Lower leg skin (tissue), 4 donors: ENCODE data around the gene CELF5. TPM values are rescaled to one million over a fixed set of nuclear protein-coding genes. Genes with fewer than 3 reads are reported as not detected.

Experiments used
- DNase-seq, 2 donors: peaks; one replicate each; pipeline ENCODE4 v3.0.0-alpha.2; 2019; ENCODE audit warnings: low spot score in 2 of 2
- H3K4me3 ChIP-seq: fragments of 200-600 bp; sonication (generic); 2 replicates; pipeline ENCODE4 v1.5.1; 2017; ENCODE audit warnings: mild to moderate bottlenecking, low read depth; ENCODE audit not compliant: poor library complexity, severe bottlenecking
- POLR2A ChIP-seq, 2 donors: fragments of 450-650 bp; IDR thresholded peaks; one replicate each; pipeline ENCODE4 v1.6.1; 2016 to 2017; ENCODE audit warnings: antibody characterized with exemption in 2 of 2, mild to moderate bottlenecking in 1 of 2, moderate library complexity in 1 of 2
- WGBS, 2 donors: methylation state at CpG; one replicate each; pipeline ENCODE4 v1.1.5; 2018; 5-methylcytosine and 5-hydroxymethylcytosine counted together
- intact Hi-C: fragments of 100-400 bp; cut with DNase I; formaldehyde crosslinking; loops from one replicate; pipeline ENCODE4 v1.15.0; 2023; ENCODE audit warnings: low total_unique reads
- total RNA-seq, 4 donors: library from RNA; depleted of rRNA; stranded (reverse); fragments of >200 nt; gene quantifications; one replicate each; pipeline ENCODE4 v1.1.0, GENCODE V29; 2016
- TF ChIP-seq, protein P1 (sequence below), 3 donors: fragments of 450-650 bp; IDR thresholded peaks; one replicate each; pipeline ENCODE4 v1.5.1; 2016; ENCODE audit warnings: antibody characterized with exemption in 3 of 3, mild to moderate bottlenecking in 3 of 3, moderate library complexity in 2 of 3

The CELF5 gene
- total RNA-seq, 4 donors from 2014 or later = 0.20 to 0.39 TPM; not detected in 2

DNA sequence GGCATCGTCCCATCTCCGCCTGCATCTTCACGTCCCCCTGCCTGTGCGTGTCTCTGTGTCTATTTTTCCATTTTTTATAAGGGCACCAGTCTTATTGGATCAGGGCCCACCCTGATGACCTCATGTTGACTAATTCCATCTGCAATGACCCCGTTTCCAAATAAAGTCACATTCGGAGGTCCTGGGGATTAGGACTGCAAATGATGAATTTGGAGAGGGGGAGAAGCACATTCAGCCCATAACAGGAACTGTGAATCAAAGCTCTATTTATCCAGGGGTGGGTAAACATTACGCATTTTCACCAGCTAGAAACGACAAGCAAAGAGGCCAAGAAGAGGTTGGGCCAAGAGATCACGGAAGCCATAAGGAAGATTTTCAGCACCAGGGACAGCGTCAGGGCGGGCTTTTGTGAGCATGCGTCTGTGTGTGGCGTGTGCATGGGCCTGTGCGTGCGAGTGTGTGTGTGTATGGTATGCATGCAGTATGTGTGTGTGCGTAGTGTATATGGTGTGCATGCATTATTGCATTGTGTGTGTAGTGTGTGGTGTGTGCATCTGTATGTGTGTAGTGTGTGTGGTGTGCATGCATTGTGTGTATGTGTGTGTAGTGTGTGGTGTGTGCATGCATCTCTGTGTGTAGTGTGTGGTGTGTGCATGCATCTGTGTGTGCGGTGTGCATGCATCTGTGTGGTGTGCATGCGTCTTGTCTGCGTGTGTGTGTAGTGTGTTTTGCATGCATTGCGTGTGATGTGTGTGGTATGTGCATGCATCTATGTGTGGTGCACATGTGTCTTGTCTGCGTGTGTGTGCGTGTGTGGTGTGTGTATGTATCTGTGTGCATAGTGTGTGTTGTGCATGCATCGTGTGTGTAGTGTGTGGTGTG is 19.6 kb downstream of the CELF5 start:
- intact Hi-C loops = no loop called here
- H3K4me3 ChIP-seq = no peak overlapping the region
- WGBS, 2 donors = 41 to 54% methylated on average over 23 of the region's 23 CpGs
- TF ChIP-seq, protein P1, sequence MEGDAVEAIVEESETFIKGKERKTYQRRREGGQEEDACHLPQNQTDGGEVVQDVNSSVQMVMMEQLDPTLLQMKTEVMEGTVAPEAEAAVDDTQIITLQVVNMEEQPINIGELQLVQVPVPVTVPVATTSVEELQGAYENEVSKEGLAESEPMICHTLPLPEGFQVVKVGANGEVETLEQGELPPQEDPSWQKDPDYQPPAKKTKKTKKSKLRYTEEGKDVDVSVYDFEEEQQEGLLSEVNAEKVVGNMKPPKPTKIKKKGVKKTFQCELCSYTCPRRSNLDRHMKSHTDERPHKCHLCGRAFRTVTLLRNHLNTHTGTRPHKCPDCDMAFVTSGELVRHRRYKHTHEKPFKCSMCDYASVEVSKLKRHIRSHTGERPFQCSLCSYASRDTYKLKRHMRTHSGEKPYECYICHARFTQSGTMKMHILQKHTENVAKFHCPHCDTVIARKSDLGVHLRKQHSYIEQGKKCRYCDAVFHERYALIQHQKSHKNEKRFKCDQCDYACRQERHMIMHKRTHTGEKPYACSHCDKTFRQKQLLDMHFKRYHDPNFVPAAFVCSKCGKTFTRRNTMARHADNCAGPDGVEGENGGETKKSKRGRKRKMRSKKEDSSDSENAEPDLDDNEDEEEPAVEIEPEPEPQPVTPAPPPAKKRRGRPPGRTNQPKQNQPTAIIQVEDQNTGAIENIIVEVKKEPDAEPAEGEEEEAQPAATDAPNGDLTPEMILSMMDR (IDR thresholded peaks at IDR 0.05) = no peak
- TF ChIP-seq POLR2A (IDR thresholded peaks at IDR 0.05) = no peak
- DNase-seq = no peak

- no peak for TF ChIP-seq POLR2A (IDR thresholded peaks at IDR 0.05)
- TF ChIP-seq, protein P1 (IDR thresholded peaks at IDR 0.05) = no peak
- WGBS, 2 donors = 87 to 95% methylated on average over 9 of the region's 9 CpGs
- no peak for DNase-seq
- intact Hi-C loops = no loop called here
- no peak overlapping the region for H3K4me3 ChIP-seq
Observed at GRCh38 chr19:3245050-3245449, 20.6 kb downstream of the CELF5 start.

DNA sequence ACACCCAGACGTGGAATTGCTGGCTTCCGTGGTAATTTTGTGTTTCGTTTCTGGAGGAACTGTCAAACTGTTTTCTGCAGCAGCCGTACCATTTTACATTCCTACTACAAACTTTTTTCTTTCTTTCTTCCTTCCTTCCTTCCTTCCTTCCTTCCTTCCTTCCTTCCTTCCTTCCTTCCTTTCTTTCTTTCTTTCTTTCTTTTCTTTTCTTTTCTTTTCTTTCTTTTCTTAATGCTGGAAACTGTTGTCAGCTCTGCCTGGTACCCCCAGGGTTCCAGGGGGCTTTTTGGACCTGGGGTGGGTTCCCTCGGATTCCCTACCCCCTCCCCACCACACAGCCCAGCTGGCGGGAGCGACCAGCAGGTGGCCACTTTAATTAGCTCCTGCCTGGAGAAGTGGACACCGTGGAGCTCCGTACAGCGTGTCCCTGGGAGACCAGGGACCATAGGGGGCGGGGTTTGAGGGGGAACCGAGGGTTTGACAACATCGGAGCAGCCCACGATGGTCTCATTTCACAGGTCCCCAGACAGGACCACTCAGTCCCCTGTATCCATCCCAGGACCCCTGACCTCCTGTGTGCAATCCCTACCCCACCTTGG is 24.4 kb downstream of the CELF5 start:
- no peak for TF ChIP-seq POLR2A (IDR thresholded peaks at IDR 0.05)
- TF ChIP-seq, protein P1 (IDR thresholded peaks at IDR 0.05) = no peak
- no peak overlapping the region for H3K4me3 ChIP-seq
- 46 to 50% methylated on average over 12 to 14 of the region's 14 CpGs for WGBS, 2 donors
- DNase-seq = no peak
- intact Hi-C loops = no loop called here

GRCh38 chr19:3249408-3249807 is 24.9 kb downstream of the CELF5 start:
- no peak overlapping the region for H3K4me3 ChIP-seq
- no peak for TF ChIP-seq POLR2A (IDR thresholded peaks at IDR 0.05)
- TF ChIP-seq, protein P1 (IDR thresholded peaks at IDR 0.05) = no peak
- intact Hi-C loops = no loop called here
- 71 to 77% methylated on average over 10 of the region's 10 CpGs for WGBS, 2 donors
- no peak for DNase-seq

DNA sequence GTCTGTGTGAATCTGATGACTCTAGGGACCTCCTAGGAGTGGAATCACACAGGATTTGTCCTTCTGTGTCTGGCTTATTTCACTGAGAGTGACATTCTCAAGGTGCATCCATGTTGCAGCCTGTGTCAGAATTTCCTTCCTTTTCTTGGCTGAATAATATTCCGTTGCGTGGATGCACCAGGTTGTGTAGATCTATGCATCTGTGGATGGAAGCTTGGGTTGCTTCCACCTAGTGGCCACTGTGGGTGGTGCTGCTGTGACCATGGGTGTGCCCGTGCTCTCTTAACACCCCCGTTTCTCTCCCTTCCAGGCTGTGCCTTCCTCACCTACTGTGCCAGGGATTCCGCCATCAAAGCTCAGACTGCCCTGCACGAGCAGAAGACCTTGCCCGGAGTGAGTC is 26.2 kb downstream of the CELF5 start:
- intact Hi-C loops = no loop called here
- no peak for DNase-seq
- WGBS, 2 donors = 66 to 71% methylated on average over 7 of the region's 7 CpGs
- TF ChIP-seq, protein P1 (IDR thresholded peaks at IDR 0.05) = no peak
- TF ChIP-seq POLR2A (IDR thresholded peaks at IDR 0.05) = no peak
- no peak overlapping the region for H3K4me3 ChIP-seq
